NCI-H128 (cell line): ENCODE results near the gene LSM12.
"Not testable (repeated sequence)": the region's sequence is repeated elsewhere in the genome, so short reads cannot be mapped to it uniquely, and the experiment has no call there.

Experiments used
- DNase-seq: peaks from one replicate; lab custom pipeline; 2025; ENCODE audit not compliant: unreplicated experiment; lab: John Stamatoyannopoulos, UW

Gene LSM12

DNA sequence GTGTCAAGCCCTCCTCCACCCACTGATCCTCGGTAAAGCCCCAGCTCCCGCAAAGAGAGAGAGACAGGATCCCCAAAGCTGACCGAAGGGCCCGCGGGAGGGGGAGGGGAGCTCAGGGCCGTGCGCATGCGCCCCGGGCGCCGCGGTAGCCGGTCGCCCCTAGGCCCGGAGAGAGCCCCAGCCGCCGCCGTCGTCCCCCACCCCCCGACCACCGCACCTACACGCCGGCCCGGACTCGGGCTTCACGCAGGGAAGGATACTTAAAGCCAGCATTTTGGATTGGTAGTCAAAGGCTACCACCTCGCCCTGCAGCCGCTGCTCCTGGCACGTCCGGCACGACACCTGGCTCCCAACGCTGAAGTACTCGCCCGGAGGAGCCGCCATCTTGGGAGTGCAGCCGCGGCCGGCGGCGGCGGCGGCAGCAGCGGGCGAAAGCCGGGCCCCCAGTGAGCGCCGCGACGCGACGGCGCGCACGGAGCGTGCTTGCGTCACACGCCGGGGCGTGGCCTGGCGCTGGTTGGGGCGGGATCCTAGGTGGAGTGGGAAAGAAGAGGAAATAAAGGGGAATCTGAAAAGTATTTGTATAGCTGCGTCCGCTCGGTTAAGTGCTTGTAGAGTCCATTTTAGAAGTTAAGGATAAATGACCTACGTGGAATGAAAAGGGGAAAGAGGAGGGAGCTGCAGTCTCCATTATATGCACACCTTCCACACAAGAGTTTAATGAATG is at the start of gene LSM12:
LSM12 (minus strand) TSS at position 468 of the 727 bp plus-strand sequence; CDS start at position 384, 84 bp downstream.
- DNase-seq = peak; percentile 37

DNA sequence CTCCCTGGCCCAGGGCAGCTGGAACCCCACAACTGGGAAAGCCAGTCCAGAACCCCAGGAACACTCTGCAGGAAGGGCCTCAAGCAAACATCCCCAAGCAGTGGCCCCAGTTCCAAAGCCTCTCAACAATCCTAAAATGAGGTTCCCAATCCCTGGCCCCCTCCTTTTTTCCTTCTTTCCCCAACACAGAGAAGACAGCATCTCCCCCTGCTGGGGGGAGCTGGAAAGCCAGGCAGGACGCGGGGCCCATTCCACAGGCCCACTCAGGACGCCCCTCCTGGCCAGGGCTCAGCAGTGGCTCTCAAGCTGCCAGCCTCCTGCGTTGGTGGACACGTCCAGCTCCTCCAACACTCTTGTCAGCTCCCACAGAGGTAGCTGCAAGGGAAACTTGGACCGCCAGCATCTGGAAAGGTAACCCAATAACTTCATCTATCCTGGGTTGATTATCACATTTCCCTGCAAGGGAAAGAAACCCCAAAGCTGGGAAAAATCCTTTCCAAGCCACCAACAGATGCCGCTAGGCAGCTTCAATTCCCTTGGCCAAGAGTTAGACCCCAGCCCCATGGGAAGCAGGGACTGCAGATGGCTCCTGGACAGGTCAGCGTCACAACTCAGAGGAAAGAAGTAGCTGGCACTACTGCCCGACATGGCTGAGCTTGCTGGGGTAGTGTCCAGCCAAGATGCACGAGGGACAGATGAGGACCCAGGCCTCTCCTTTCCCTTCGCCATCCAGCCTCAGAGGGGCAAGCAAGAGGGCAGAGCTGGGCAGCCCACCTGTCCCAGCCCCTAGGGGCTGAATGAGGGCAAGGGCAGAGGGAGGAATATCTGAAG is 49.3 kb upstream of the LSM12 start:
- no peak for DNase-seq

DNA sequence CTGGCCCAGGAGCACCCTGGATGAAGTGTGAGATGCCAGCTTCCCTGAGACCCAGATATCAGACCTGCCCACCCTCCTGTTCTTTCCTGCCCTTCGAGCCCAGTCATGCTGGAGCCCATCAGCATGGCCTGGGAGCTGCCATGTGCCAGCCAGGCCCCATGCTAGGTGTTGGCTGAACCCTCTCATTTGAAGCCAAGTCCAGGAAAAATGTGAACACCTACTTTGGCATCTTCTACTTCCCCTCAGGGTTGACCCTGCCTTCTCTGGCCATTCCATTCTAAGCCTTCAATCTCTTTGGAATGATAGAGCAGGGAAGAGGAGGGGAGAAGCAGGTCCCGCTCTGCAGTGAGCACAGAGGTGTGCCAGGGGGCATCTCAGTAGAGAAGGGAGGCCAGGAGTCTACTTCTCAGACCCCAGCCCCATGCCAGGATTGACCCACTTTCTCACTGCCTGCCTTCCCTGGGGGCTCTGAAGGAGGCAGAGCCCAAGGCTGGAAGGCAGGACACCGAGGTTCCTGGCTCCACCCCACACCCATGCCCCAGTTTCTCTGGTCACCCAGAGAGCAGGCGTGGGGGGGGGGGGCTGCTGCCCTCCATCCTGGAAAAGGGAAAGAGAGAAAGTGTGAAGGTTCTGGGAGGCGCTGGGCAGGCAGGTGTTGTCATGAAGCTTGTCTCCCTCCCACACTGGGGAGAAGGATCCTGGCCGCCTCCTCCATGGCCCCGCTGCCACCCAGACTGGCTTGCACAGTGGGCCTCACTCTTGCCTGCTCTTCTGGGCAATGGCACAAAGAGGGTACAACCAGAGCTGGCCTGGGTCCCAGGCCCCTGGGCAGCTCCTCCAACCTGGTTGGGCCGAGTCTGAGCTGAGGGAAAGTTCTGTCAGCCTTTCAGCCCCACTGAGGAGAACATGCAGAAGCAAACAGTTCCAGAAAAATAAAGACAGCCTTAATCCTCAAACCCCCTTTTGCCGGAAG is 47.7 kb upstream of the LSM12 start:
- DNase-seq = no peak

DNA sequence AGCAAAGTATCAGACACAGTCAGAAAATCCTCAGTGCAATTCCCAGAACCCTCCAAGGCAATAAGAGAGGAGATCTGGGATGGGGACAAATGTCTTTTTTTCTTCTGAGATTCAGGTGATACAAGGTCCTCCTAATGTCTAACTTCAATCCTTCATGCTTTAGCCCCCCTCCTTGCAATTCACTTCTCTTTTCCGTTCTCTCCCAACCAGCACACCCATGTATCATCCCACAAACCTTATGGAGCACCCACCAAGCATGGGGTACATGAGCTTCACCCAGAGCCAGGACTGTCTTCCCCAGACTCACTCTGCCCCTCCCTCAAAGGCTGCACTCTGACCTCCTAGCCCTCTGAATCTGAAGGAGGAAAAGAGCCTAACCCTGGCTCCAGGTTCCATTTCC is 46.9 kb upstream of the LSM12 start:
- DNase-seq = no peak

DNA sequence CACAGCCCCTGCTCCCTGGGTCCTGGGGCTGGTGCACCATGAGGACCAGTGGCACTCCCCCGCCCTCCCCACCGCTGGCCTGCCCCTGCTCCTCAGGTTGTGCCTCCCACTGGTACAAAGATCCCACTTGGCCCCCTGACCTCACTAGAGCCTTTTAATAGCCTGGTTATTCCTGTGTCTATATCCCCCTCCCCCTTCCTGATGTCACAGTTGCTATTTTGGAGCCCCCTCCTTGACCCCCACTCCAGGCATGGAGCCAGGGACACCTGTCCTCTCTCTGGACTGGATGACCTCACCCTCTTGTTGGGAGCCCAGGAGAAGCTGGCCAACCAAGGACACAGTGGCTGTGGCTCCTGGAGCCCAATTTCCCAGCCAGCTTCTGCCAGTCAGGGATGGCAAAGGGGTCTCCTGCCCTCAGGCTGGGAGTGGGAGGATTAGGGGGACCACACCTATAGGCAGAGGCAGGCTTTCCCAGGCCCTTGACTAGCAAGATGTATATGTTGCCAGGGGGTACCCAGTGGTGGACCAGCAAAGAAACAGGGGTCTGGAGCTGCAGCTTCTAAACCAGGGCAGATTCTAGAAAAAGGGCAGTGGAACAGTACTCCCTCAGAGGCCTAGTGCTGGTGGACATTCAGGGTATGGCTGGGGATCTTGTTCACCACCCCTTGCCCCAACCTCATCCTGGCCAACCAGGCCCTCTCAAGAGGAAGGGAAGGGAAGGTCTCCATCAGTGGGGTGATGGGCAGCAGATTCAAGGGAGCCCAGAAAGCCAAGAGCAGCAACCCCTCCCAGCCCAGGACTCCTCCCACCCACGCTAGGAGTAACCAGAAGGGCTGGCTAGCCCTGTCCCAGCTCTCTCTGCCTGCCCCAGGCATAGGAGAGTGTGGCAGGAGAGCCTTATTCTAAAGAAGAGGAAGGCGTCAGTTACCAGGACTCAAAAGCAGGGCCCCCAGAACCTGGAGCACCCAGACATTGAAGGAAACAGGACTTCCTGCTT is 46.1 kb upstream of the LSM12 start:
- DNase-seq = no peak

DNA sequence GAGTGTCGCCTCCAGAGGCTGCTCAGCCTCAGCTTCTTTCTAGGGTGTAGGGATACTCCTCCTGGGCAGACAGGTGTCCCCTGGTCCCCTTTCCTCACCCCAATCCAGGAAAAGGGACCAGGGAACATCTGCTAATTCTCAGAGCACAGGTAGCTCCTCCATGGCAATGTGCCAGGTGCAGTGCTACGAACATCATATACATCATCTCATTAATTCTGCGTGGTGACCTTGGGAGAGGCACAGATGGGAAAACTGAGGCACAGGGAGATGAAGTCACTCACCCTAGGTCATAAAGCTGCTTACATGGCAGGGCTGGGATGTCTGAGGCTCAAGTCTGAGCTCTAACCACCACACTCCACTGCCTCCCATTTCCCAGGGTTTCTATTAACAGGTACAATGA is 45.3 kb upstream of the LSM12 start:
- DNase-seq = no peak

DNA sequence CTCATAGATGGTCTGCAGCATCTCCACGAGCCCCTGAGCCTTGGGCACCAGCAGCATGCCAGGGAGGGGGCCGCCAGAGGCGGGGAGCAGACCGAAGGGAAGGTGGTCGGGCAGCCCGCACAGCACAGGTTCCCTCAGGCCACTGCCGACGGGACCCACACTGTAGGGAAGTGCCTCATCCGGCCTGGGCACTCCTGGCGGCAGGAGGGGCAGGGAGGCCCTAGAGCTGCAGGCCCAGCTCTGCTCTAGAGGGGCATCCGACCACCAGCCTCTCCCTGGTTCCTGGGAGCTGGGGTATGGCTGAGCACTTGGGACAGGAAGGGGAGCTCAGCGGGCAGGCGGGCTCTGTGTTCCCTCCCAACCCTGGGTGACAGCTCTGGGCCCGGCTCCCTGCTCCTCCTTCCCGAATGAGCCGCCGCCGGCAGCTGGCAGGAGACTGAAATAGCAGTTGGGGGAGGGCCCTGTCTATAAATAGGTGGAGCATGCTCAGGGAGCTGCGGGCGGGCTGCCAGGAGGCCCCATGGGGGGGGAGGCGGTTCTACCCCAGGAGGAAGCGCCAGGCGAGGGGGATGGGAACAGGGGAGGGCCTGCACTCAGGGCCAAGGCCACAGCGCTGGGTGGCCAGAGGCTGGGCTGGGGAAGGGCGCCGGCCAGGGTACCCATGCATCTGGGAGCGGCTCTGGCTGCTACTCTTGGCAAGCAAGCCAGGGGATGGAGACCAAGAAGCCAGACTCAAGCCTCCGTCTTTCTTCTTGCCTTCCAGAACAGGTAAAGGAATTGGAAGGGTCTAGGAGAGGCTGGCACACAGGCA is 44.6 kb upstream of the LSM12 start:
- DNase-seq = peak; percentile 62

DNA sequence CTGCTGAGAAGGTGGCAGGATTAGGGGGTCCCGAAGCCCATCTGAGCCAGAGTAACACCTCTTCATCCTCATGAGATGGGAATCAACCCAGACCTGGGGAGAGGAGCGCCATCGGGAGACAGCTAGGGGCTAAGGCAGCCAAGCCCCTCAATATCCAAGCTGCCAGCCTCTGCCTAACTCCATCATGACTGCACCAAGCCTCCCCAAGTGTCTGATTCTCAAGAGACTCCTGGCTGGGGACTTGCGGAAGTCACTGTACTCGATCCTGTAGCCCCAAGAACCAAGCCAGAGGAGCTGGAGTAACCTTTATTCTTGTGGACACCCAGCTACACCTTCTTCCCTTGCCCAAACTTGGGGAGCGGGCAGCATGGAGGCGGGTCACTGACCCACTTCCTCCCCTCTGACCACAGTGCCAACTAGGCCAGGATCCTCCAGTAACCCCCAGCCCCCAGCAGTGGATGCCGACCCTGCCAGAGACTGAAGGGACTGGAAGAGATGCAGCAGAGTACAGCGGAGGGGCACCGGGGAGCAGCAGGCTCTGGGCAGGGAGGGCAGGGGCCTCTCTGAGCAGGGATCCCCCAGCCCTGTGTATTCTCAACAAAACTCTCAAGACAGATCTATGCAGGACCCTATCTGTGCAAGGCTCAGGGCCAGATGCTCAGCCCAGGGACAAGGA is 43.7 kb upstream of the LSM12 start:
- DNase-seq = no peak

DNA sequence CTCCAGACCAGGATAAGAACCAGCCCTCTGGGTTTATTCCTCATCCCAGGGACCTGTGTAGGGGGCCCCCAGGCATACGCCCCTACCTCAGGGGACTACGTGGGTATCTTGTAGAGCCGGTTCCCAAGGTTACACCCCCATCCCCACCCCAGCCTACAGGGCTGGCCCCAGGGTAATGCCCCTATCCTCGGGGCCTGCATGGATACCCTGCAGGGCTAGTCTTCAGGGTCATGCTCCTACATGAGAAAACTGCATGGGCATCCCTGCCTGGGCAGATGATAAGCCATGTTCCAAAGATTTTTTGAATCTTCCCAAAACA is 42.8 kb upstream of the LSM12 start:
- DNase-seq = no peak

DNA sequence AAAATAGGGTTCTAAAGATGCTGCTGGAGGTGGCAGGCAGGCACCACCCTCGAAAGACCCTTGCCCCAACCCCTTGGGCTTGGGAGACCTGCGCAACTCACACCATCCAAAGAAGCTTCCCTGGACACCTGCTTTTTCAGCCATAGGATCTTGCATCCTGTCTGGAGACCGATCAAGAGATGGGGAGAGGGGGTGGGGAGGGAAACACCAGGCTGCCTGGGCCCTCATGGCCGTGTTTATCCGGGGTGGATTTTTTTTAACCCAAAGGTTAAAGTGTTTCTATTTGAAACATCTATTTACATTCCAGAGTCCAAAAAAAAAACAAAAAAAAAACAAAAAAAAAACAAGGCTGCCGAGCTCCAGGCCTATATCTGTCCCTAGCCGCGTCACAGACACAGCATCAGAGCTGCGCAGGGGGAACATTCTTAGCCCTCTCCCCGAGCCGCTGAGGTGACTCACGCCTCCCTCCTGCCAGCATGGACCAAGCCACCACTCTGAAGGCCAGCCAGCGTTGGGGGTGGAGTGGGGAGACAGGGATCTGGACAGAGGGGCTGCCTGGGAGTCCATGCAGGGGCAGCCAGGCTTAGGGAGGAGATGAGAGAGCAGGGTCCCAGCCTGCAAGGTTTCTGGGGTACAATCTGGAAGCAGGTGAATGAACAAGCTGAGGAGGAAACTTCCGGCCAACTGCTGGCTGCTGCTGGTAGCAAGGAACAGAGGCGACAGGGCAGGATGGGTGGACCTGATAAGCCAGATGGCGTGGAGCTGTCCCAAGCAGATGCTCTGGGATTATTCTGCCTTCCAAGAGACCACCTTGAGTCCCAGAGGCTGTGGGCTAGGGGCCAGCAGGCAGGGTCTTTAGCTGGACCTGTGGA is 42.2 kb upstream of the LSM12 start:
- no peak for DNase-seq

DNA sequence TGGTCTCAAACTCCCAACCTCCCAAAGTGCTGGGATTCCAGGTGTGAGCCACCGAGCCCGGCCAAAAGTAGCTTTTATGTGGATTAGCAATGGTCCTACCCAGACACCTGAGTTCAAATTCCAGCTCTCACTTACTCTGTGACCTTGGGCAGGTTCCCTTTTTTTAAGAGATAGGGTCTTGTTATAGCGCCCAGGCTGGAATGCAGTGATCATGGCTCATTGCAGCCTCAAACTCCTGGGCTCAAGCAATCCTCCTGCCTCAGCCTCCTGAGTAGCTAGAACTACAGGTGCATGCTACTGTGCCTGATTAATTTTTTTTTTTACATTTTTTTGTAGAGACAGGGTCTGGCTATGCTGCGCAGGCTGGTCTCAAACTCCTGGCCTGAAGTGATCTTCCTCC is 40.3 kb upstream of the LSM12 start:
- DNase-seq = no peak

DNA sequence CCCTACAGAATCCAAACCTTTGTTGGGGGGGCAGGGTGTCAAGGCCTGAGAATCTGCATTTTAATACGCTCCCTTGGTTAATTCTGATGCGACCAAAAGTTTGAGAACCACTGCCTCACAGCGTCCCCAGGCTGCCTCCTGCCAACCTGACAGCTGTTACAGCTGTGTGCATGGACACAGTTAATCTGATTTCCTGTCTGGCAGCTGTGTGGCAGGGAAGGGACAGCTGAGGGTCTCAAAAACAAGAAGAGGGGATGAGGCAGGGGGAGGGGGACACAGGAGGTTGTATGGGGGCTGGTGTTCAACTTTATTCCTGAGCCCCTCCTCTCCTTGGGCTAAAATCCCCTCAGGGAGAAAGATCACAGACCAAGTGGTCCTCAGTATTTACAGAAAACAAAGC is 39.5 kb upstream of the LSM12 start:
- DNase-seq = no peak

DNA sequence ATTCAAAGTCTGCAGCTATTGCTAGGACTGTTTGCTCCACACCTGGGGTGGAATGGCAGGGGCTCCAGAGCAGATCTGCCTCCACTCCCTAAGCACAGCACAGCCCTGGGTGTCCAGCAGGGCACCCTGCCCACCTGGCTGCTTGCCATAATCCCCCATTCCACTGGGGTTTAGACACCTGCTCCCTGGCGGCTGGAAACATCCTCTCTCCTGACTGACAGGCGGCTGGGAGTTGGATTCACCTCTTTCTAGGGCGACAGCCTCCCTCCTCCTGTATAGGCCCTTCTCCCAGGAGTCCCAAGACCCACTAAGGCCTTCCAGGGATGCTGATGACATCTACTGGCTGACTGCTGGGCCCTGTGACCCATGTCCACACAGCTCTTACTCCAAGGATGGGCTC is 39.0 kb upstream of the LSM12 start:
- no peak for DNase-seq

DNA sequence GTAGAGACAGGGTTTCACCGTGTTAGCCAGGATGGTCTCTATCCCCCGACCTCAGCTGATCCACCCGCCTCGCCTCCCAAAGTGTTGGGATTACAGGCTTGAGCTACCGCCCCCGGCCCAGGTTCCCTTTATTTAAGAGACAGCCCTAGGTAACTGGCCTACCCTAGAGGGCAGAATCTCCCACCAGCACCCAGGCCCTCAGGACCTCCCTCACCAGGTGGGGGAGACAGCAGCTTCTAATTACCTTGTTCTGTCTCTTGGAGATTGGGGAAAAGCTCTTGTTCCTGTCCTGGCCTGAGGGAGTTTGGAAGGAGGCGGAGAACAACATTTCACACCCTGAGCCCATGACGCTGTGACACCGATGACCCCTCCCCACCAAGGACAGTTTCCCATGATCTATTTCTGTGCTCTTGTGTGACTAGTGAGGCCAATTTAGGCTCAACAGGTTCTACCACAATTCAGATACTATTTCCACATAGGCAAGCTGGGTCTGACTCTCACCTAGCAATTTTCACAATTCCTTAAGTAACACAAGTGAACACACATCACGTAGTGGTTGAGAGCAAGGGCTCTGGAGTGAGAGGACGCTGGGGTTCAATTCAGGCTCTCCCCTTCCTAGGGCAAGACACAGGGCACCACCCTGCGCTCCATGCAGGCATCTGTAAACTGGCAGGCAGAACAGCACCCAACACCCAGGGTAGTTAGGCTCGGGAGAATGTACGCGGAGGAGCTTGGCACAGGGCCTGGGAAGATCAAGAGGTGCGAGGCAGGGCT is 36.6 kb upstream of the LSM12 start:
- no peak for DNase-seq

DNA sequence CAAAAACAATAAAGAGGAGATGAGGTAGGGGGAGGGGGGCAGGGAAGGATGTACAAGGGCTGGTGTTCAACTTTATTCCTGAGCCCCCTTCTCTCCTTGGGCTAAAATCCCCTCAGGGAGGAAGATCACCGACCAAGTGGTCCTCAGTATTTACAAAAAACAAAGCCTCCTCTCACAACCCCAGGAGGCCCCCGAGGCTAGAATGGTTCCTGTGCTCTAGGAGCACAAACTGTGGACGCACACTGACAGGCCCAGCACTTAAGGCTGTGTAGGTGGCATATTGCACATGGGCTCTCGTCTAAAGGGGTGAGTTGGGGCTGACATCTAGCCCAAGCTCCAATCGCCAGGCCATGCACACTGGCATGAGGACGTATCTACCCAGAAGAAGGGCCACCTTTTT is 35.4 kb upstream of the LSM12 start:
- DNase-seq = not testable (repeated sequence)

DNA sequence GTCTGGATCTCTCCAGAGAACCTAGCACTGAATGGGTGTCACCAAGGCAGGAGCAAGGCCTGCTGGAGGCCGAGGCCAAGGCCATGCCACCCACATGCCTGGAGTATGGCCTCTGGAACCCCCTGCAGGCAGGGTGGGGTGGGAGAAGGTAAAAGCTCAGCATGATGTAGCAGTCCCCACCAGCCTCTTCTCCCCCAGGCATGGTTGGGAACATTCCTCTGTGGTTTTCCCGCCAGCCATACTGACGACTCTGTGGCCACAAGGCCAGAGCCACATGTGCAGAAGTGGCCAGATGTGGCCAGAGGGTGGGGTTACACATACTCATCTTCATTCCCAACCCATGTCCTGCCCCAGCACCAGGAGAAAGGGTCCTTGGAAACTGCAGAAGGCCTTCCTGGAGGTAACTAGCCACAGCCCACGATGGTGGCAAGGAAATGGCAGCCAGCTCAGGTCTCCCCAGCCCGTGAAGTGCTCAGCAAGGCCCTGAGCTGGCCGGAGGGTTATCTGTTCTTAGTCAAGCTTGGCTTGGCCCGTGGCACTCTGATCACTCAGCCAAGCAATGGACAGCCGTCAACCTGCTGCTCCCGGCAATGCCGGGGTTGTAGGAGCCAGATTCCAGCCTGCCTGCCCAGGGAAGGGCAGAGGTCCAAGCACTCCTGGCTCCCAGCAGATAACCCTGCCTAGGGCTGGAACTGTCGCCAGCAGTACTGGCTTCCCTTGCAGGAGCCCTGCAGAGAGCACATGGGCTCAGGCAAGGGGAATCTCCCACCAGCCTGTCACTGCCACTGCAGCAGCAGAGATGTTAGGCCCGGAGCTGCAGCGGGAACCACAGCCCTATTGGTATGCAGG is 30.9 kb upstream of the LSM12 start:
- DNase-seq = no peak
